ENCODE results near the gene TBK1. TPM values are rescaled to one million over a fixed set of nuclear protein-coding genes. Genes with fewer than 3 reads are reported as not detected.

Gene TBK1
- total and polyA plus RNA-seq, 2 of the 4 experiments (the other 2 are of a cell fraction) = 9.9 to 11.6 TPM

GRCh38 chr12:64452559-64453329, 824 bp downstream of the TBK1 start (continued):
- TF ChIP-seq BHLHE40 (IDR thresholded peaks at IDR 0.05; ENCODE audit: low read depth, low read length) (peak; percentile 48; the same call in 1 of the 2 replicates), CHD1 (IDR thresholded peaks at IDR 0.05; ENCODE audit: low read depth, low read length) (no peak; the same call in 1 of the 2 replicates)

- H3K4ac ChIP-seq (ENCODE audit: low read depth, low read length) = no peak overlapping the region
- no CpG with 5 or more reads among the region's 1 CpG for WGBS, 2 experiments (ENCODE audit: extremely low coverage in 2 of 2, insufficient read length in 1 of 2)
- no peak overlapping the region for H3K23ac ChIP-seq (ENCODE audit: low read depth, low read length)
- no peak overlapping the region for H3K4me3 ChIP-seq (ENCODE audit: insufficient read depth, low read depth, low read length)
- ChIA-PET CTCF (interaction anchor here (1.2 kb wide), 1 partner anchor 243 kb away, joined by 3 read pairs; no protein-coding TSS in a partner anchor), POLR2A (ENCODE audit: unreplicated experiment) (no interaction called here)
- H3K9ac ChIP-seq (ENCODE audit: low read depth, low read length) = no peak overlapping the region
- dilution Hi-C loops (cut with HindIII; ENCODE audit: low sequenced_read_pairs, unreplicated experiment) = no loop called here
- no peaks in the 10 kb centered on the region for H3K9me3 ChIP-seq (ENCODE audit: control insufficient read depth, insufficient read depth, low read length)
- H2BK5ac ChIP-seq (ENCODE audit: low read depth, low read length, poor library complexity, severe bottlenecking) = peak overlapping the region; percentile 14
- H3K4me1 ChIP-seq (ENCODE audit: control insufficient read depth, insufficient read depth, low read length) = peaks cover 17% of the 10 kb centered on the region
- no peak overlapping the region for H2BK120ac ChIP-seq (ENCODE audit: low read depth, low read length)
- H2AK5ac ChIP-seq (ENCODE audit: low read depth, low read length) = no peak overlapping the region
- H2BK20ac ChIP-seq (ENCODE audit: low read depth, low read length) = no peak overlapping the region
- no peak for ATAC-seq (ENCODE audit: low read depth)
- H3K36me3 ChIP-seq (ENCODE audit: control insufficient read depth, insufficient read depth, low read length) = peaks cover 11% of the 10 kb centered on the region
- no peak overlapping the region for H3K18ac ChIP-seq (ENCODE audit: low read depth, low read length)
- intact Hi-C loops (cut with micrococcal nuclease) = no loop called here
- no peak overlapping the region for H3K56ac ChIP-seq (ENCODE audit: extremely low read depth, insufficient read depth, low read length)
- H4K91ac ChIP-seq (ENCODE audit: insufficient read depth, low read depth, low read length) = no peak overlapping the region
- H2AFZ ChIP-seq (replicated peaks; ENCODE audit: low read length, poor library complexity) = no peak overlapping the region
- no peak overlapping the region for H3K27ac ChIP-seq (ENCODE audit: insufficient read depth, low read length)
- DNase-seq = no peak
- no peak overlapping the region for H2AK9ac ChIP-seq (replicated peaks; ENCODE audit: low read depth, low read length, poor library complexity)
- no peak overlapping the region for H3K14ac ChIP-seq (replicated peaks; ENCODE audit: low read depth, low read length)
- BruUV-seq (replicated peaks) = no TSS peak
- no peaks in the 10 kb centered on the region for H3K27me3 ChIP-seq (ENCODE audit: control insufficient read depth, insufficient read depth, low read length)
- H4K5ac ChIP-seq (ENCODE audit: low read depth, low read length) = no peak overlapping the region
- H3K4me2 ChIP-seq (ENCODE audit: low read depth, low read length) = peak overlapping the region; percentile 51; the same call in 1 of the 2 replicates
- no peak overlapping the region for H2BK15ac ChIP-seq (ENCODE audit: low read depth, low read length)
- in situ Hi-C loops (cut with MboI; ENCODE audit: low sequenced_read_pairs) = no loop called here
- peaks cover 23 to 40% of the 10 kb centered on the region in 2 experiments for H3K79me1 ChIP-seq (ENCODE audit: low read depth in 1 of 2, low read length in 2 of 2)
- peaks cover 20% of the 10 kb centered on the region; the same call in 1 of the 2 replicates for H4K20me1 ChIP-seq (ENCODE audit: insufficient read depth, low read length)
- no peak overlapping the region for H4K8ac ChIP-seq (ENCODE audit: low read depth in 2 of 2, low read length in 2 of 2)
- peaks cover 2% of the 10 kb centered on the region; the same call in 1 of the 2 replicates for H3K9me1 ChIP-seq (ENCODE audit: insufficient read depth, low read length)
- TF ChIP-seq RFX5 (IDR thresholded peaks at IDR 0.05; ENCODE audit: low read depth, low read length) (no peak), RCOR1 (IDR thresholded peaks at IDR 0.05; ENCODE audit: insufficient replicate concordance, low read length) (no peak), CHD1 (IDR thresholded peaks at IDR 0.05; ENCODE audit: low read depth, low read length) (no peak), POLR2A (IDR thresholded peaks at IDR 0.05; ENCODE audit: low read depth, low read length) (no peak), MAFK (IDR thresholded peaks at IDR 0.05; ENCODE audit: low read depth, low read length) (no peak), RAD21 (IDR thresholded peaks at IDR 0.05; ENCODE audit: low read length) (no peak), CEBPB (IDR thresholded peaks at IDR 0.05; ENCODE audit: low read depth, low read length) (no peak), MAZ (IDR thresholded peaks at IDR 0.05; ENCODE audit: borderline replicate concordance, low read depth, low read length) (no peak), ELK1 (IDR thresholded peaks at IDR 0.05; ENCODE audit: borderline replicate concordance, low read depth, low read length) (no peak), SMC3 (IDR thresholded peaks at IDR 0.05; ENCODE audit: low read depth, low read length) (no peak), CTCF (conservative IDR thresholded peaks at IDR 0.05; ENCODE audit: low read depth, low read length) (no peak), USF2 (IDR thresholded peaks at IDR 0.05; ENCODE audit: low read depth, low read length) (no peak)
Observed at GRCh38 chr12:64455506-64455905, 3.6 kb downstream of the TBK1 start.

All from IMR-90 (cell line).